Muscle of arm (tissue), 12 donors: ENCODE data around the gene LIPN. TPM values are rescaled to one million over a fixed set of nuclear protein-coding genes. Genes with fewer than 3 reads are reported as not detected.

ENCODE experiments used
- DNase-seq: peaks from one replicate; pipeline ENCODE4 v3.0.0-alpha.2; 2013
- polyA plus RNA-seq, 12 donors: library from polyadenylated mRNA; unstranded; fragments of 120-200 nt; gene quantifications; one replicate each; pipeline ENCODE4 v1.2.1, GENCODE V29; 2013; ENCODE audit not compliant: insufficient read length in 12 of 12

The LIPN gene
- polyA plus RNA-seq, 12 donors = 1.2 to 3.0 (median 2.0) TPM; not detected in 9

GRCh38 chr10:88827671-88828070, 67.9 kb downstream of the LIPN start:
- no peak for DNase-seq

GRCh38 chr10:88828310-88828709, 68.5 kb downstream of the LIPN start:
- no peak for DNase-seq

Other genes with a start within 250 kb of the LIPN start
- 10 to 100 TPM in 1 of 12 donors, 1 to 10 TPM in 10, not detected in 1; 2.1 to 10.7 (median 2.5) TPM for gene RNLS, start 176.7 kb upstream of the LIPN start, polyA plus RNA-seq
- under 1 TPM in 3 of 12 donors, not detected in 9; 0.05 to 0.15 (median 0.15) TPM for gene LIPJ, start 173.3 kb upstream of the LIPN start, polyA plus RNA-seq
- gene LIPF, start 95.6 kb upstream of the LIPN start, polyA plus RNA-seq = under 1 TPM in 1 of 12 donors, not detected in 11; 0.76 TPM
- gene LIPK, start 53.8 kb upstream of the LIPN start, polyA plus RNA-seq = 1 to 10 TPM in 2 of 12 donors, under 1 TPM in 1, not detected in 9; 0.95 to 4.2 (median 2.6) TPM
- gene LIPM, start 42.7 kb downstream of the LIPN start, polyA plus RNA-seq = under 1 TPM in 3 of 12 donors, not detected in 9; 0.49 to 0.79 (median 0.61) TPM
- gene ANKRD22, start 91.8 kb downstream of the LIPN start, polyA plus RNA-seq = 1 to 10 TPM in 2 of 12 donors, under 1 TPM in 1, not detected in 9; 0.46 to 2.0 (median 1.2) TPM
- gene STAMBPL1, start 120.2 kb downstream of the LIPN start, polyA plus RNA-seq = 10 to 100 TPM in 2 of 12 donors, 1 to 10 TPM in 9, not detected in 1; 4.8 to 14.3 (median 7.1) TPM
- gene ACTA2, start 192.8 kb downstream of the LIPN start, polyA plus RNA-seq = 100 to 1,000 TPM in 11 of 12 donors, not detected in 1; 197 to 298 (median 223) TPM
- gene FAS, start 230.8 kb downstream of the LIPN start, polyA plus RNA-seq = 10 to 100 TPM in 4 of 12 donors, 1 to 10 TPM in 7, not detected in 1; 5.0 to 12.3 (median 8.3) TPM